Stimulated activated naive CD8-positive, alpha-beta T cell treated with anti-CD3 and anti-CD28 coated beads, Interleukin-15, amount 100 ng/mL, for 72 hours (primary cell): Measurements from ENCODE around the gene LMBRD2.
"Not testable (repeated sequence)": the region's sequence is repeated elsewhere in the genome, so short reads cannot be mapped to it uniquely, and the experiment has no call there.

Experiments
- ATAC-seq: fragments of 150-1000 bp; cut with Tn5 transposase; 2 replicates; pipeline ENCODE4 v1.10.0; 2021; ENCODE audit warnings: mild to moderate bottlenecking, moderate library complexity
- DNase-seq, 2 donors: peaks; one replicate each; pipeline ENCODE4 v3.0.0; 2021 to 2022
- H3K27ac Mint-ChIP-seq, 2 donors: one replicate each; pipeline ENCODE4 v1.8.0; 2022; ENCODE audit warnings: mild to moderate bottlenecking in 2 of 2, mixed read lengths in 2 of 2, moderate library complexity in 2 of 2
- H3K27me3 Mint-ChIP-seq: one replicate; pipeline ENCODE4 v1.8.0; 2022; ENCODE audit warnings: mixed read lengths
- H3K4me1 Mint-ChIP-seq: one replicate; pipeline ENCODE4 v1.8.0; 2022; ENCODE audit warnings: mild to moderate bottlenecking, mixed read lengths
- H3K4me3 Mint-ChIP-seq, 2 donors: one replicate each; pipeline ENCODE4 v1.8.0; 2022; ENCODE audit warnings: mild to moderate bottlenecking in 2 of 2, mixed read lengths in 2 of 2, moderate library complexity in 1 of 2
- H3K9me3 Mint-ChIP-seq, 2 donors: one replicate each; pipeline ENCODE4 v1.8.0; 2022; ENCODE audit warnings: mixed read lengths in 2 of 2

The LMBRD2 gene

DNA sequence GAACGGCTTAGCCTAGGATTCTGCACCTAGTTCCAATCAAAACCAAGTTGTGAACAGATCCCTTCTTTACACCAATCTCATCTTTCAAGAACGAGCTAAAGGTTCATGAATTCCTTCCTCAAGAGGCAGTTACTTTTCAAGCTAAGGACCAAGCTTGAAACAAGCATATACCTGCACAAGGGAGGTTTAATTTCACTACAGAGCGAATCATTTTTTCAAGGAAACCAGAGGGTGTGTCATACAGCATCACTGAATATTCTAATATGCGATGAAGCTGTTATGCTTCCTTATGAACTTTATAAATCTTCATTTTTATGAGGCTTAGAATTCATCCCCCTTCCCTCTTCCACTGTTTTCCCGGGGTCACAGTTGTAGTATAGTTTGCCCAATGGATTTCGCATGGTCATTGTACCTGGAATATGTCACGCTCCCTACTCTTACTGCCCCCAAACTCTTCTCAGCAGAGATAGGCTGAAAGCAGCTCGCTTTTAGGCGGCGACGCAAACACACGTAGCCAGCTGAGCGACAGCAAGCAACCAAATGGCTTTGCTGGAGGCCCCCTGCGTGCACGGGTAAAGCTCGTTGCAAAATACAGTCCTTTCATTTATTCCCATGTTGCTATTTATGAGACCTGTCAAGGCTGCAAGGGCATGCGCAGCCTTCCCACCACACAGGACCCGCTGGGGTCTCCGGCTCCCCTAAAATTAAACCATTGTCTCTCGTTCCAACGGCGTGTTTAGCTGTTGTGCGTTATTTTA, 832 bp downstream of the LMBRD2 start:
- DNase-seq = peak; percentile 52 to 60
- Mint-ChIP-seq H3K4me1 (peaks cover 71% of the 10 kb centered on the region), H3K27ac (peak overlapping the region; percentile 93 to 97), H3K9me3 (no peaks in the 10 kb centered on the region), H3K27me3 (no peaks in the 10 kb centered on the region), H3K4me3 (peak overlapping the region; percentile 91 to 97)
- ATAC-seq = peak; percentile 53

DNA sequence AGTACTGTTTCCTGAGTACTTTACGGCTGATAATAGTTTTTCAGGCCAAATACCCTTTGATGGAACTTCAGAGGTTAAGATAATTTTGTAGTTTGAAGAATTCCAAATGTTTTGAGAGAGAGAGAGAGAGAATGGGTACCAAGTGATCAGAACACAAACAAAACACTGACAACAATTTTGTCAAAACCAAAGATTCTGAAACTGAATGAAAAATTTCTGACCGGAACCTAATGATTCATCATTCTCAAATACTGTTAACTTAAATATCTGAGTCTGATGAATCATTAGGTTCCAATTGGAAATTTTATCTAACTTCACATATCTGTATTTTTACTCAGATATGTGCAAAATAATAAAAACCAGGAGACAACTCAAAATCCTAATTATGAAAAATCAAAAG, 4.0 kb downstream of the LMBRD2 start:
- Mint-ChIP-seq H3K27ac (no peak overlapping the region), H3K4me1 (peaks cover 51% of the 10 kb centered on the region), H3K9me3 (no peaks in the 10 kb centered on the region), H3K4me3 (peak overlapping the region in 1 of 2 donors; percentile 56), H3K27me3 (no peaks in the 10 kb centered on the region)
- no peak for ATAC-seq
- DNase-seq = no peak

DNA sequence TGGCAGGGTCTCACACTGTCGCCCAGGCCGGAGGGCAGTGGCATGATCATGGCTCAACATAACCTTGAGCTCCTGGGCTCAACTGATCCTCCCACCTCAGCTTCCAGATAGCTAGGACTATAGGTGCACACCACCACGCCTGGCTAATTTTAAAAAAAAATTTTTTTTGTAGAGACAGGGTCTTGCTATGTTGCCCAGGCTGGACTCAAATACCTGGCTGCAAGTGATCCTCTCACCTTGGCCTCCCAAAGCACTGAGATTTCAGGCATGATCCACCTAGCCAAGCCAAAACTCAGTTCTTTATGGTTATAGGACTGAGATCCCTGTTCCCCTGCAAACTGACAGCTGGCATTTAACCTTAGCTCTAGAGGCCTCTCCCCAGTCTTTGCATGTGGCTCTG, 5.3 kb downstream of the LMBRD2 start:
- Mint-ChIP-seq H3K4me3 (no peak overlapping the region), H3K27ac (no peak overlapping the region), H3K9me3 (no peaks in the 10 kb centered on the region), H3K27me3 (no peaks in the 10 kb centered on the region), H3K4me1 (peaks cover 49% of the 10 kb centered on the region)
- ATAC-seq (no peak), DNase-seq (no peak)

DNA sequence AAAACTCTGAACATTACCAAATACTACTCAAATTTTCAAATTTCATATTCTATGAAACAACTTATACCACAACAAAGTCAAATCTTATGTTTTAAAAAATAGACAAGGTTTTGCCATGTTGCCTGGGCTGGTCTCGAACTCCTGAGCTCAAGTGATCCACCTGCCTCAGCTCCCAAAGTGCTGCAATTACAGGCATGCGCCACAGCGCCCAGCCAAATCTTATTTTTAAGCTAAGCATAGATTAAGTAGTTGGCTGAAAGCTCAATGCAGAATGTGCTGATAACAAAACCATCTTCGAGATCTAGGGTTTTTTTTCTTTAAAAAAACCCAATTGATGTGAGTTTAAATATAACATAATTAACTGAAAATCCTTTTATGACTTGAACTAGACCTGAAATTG, 6.4 kb downstream of the LMBRD2 start:
- Mint-ChIP-seq H3K4me3 (no peak overlapping the region), H3K27me3 (no peaks in the 10 kb centered on the region), H3K4me1 (peaks cover 41% of the 10 kb centered on the region), H3K27ac (no peak overlapping the region), H3K9me3 (peaks cover 0 to 5% of the 10 kb centered on the region in 2 donors)
- DNase-seq (no peak), ATAC-seq (no peak)

DNA sequence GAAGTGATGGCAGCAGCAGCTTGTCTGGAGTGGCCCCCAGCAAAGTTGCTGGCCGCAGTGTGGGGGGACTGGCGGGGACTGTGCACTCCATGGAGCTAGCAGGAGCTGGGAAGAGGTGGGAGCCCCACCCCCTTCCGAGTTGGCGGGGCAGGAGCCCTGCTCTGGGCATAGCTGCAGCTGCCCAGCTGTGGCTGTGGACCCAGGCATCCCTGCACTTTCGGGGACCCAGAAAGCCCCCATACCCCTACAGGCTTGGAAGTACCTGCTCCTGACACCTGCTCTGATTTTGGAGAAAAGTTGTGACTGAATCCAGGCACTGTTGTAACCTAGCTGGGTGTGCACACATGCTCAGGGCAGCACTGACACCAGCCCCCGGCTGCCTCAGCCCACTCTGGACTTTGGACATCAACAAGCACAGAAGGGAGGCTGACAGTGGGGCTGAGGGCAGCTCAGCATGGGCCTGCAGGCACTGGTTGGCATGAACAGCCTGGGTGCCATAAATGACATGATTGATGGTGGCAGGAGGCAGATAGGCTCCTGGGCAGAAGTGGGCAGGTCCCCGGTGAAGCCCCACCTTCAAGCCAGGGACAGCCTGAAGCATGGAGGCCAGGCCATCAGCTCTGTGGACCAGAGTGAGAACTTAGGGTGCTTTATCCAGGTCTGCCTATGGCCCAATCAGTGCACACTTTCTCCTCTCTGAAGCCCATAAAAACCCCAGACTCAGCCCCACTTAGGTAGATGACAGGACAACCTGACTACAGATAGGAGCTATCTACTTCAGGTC, 12.6 kb downstream of the LMBRD2 start:
- no peak overlapping the region for H3K27ac Mint-ChIP-seq
- ATAC-seq (peak; percentile 28), DNase-seq (no peak)
- no peak overlapping the region for H3K4me3 Mint-ChIP-seq
- H3K27me3 Mint-ChIP-seq = no peaks in the 10 kb centered on the region
- H3K9me3 Mint-ChIP-seq = peaks cover 0 to 16% of the 10 kb centered on the region in 2 donors
- H3K4me1 Mint-ChIP-seq = no peaks in the 10 kb centered on the region

DNA sequence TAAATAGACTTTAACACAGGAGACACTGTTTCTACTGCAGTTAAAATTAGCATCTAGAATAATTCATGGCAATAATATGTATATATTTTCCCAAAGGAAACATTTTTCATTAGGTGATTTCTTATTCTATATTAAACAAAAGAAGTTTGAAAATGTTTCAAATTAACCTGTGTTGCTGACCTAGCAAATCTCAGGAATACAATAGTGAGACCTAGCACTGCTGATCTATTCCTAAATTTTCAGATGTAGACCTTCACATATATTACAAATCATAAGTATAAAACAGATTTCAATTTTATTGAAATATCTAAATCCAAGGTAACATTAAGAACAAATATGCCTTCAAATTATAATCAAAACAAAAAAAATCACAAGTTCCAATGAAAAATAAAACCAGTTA, 15.1 kb downstream of the LMBRD2 start:
- Mint-ChIP-seq H3K4me3 (no peak overlapping the region), H3K9me3 (peaks cover 0 to 16% of the 10 kb centered on the region in 2 donors), H3K27me3 (no peaks in the 10 kb centered on the region), H3K27ac (no peak overlapping the region), H3K4me1 (no peaks in the 10 kb centered on the region)
- no peak for DNase-seq
- no peak for ATAC-seq

- H3K4me3 Mint-ChIP-seq = no peak overlapping the region
- peaks cover 0 to 16% of the 10 kb centered on the region in 2 donors for H3K9me3 Mint-ChIP-seq
- ATAC-seq (no peak), DNase-seq (no peak)
- no peak overlapping the region for H3K27ac Mint-ChIP-seq
- H3K4me1 Mint-ChIP-seq = no peaks in the 10 kb centered on the region
- H3K27me3 Mint-ChIP-seq = no peaks in the 10 kb centered on the region
These were observed 15.7 kb downstream of the LMBRD2 start for GRCh38 chr5:36135988-36136387.

- not testable (repeated sequence) for H3K27me3 Mint-ChIP-seq, H3K27ac Mint-ChIP-seq, ATAC-seq, DNase-seq, H3K4me3 Mint-ChIP-seq, H3K4me1 Mint-ChIP-seq
- H3K9me3 Mint-ChIP-seq = peaks cover 6 to 12% of the 10 kb centered on the region in 2 donors
These were observed 18.7 kb downstream of the LMBRD2 start for GRCh38 chr5:36133009-36133408.

DNA sequence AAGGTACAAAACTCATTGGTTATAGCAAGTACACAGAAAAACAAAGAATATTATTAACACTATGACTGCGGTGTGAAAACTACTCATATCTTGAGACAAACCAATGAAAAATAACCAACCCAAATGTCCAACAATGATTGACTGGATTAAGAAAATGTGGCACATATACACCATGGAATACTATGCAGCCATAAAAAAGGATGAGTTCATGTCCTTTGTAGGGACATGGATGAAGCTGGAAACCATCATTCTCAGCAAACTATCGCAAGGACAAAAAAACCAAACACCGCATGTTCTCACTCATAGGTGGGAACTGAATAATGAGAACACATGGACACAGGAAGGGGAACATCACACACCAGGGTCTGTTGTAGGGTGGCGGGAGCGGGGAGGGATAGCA, 22.0 kb downstream of the LMBRD2 start:
- peaks cover 6 to 12% of the 10 kb centered on the region in 2 donors for H3K9me3 Mint-ChIP-seq
- not testable (repeated sequence) for ATAC-seq, H3K4me3 Mint-ChIP-seq, H3K4me1 Mint-ChIP-seq, H3K27me3 Mint-ChIP-seq, H3K27ac Mint-ChIP-seq, DNase-seq

DNA sequence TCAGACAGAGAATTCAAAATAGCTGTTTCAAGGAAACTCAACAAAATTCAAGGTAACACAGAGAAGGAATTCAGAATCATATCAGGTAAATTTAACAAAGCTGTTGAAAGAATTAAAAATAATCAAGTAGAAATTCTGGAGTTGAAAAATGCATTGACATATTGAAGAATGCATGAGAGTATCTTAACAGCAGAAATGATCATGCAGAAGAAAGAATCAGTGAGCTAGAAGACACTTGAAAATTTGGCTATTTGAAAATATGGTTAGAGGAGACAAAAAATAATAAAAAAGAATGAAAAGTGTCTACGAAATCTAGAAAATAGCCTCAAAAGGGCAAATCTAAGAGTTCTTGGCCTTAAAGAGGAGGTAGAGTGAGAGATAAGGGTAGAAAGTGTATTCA, 22.9 kb downstream of the LMBRD2 start:
- Mint-ChIP-seq H3K4me1 (peaks cover 8% of the 10 kb centered on the region), H3K27me3 (no peaks in the 10 kb centered on the region), H3K9me3 (peaks cover 6 to 12% of the 10 kb centered on the region in 2 donors), H3K4me3 (no peak overlapping the region), H3K27ac (no peak overlapping the region)
- no peak for DNase-seq
- ATAC-seq = no peak

DNA sequence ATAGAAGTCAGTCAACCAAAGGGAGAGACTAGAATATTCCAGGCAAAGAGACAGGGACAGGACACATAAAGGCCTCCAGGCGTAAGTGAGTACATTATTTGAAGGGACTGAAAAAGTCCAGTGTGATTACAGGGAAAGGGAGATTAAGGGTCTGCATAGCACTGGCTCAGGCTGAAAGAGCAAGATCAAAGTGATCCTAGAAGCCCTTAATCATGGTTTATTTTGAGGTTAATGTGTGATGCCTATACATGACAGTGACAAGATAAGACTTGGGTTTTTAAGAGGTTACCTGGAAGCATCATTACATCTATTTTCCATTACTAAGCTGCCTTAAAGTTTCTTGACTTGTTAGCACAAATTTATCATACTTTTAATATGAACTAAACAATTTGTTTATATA, 25.8 kb downstream of the LMBRD2 start:
- Mint-ChIP-seq H3K4me1 (peaks cover 8% of the 10 kb centered on the region), H3K4me3 (no peak overlapping the region), H3K9me3 (peaks cover 6 to 12% of the 10 kb centered on the region in 2 donors), H3K27me3 (no peaks in the 10 kb centered on the region), H3K27ac (peak overlapping the region in 1 of 2 donors; percentile 73)
- ATAC-seq = peak; percentile 54
- DNase-seq = no peak

DNA sequence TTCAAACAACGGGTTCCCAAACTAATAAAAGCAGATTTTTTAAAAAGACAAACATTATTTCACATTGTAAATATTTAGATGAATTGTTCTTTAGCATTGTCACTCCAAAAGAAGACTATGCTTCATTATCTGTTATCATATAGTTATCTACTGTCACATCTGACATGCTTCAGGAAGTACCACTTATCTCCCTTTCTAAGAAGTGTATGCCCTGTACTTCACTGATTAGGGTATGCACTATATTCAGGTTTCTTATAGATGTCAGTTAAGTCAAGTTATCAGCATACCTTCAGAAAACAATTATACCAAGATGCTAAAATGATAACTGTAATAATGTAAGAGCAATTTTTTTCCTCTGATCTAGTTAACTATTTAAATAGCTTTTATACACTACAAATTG, 40.4 kb downstream of the LMBRD2 start:
- no peak for ATAC-seq
- no peak overlapping the region for H3K27ac Mint-ChIP-seq

DNA sequence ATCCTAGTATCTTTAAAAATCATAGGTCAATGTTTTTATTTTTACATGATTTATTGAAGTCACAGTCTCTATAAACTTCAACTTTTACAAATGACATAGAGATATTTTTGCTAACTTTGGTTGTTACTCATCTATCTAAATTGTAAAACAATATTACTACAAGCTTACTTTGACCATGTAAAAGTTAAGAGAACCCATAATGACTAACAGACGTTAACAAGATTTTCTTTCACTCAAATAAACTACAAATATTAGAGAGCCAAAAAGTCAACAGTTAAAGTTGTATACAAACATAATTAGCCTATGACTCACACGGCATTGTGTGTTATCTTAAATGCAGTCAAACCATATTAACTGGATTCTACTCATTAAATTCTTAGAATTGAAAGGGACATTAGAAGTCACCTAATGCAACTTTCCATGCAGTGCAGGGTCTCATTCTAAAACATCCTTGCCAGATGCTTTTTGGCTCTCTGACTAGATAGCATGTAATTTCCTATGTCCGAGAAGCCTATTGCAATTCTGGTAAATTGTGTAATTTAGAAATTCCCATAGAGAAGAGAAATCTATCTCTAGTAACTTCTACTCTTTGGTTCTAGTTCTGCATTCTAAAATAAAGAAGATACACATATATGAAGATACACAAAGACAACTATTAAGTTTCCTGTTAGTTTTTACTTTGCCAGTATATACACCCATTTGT, 42.8 kb downstream of the LMBRD2 start:
- no peaks in the 10 kb centered on the region for H3K27me3 Mint-ChIP-seq
- no peak for ATAC-seq
- H3K27ac Mint-ChIP-seq = no peak overlapping the region
- H3K4me3 Mint-ChIP-seq = no peak overlapping the region
- no peak for DNase-seq
- no peaks in the 10 kb centered on the region for H3K4me1 Mint-ChIP-seq
- no peaks in the 10 kb centered on the region for H3K9me3 Mint-ChIP-seq

More for the DNA sequence above, 40.4 kb downstream of the LMBRD2 start:
- H3K9me3 Mint-ChIP-seq = no peaks in the 10 kb centered on the region
- H3K27me3 Mint-ChIP-seq = no peaks in the 10 kb centered on the region
- no peak overlapping the region for H3K4me3 Mint-ChIP-seq
- H3K4me1 Mint-ChIP-seq = no peaks in the 10 kb centered on the region
- no peak for DNase-seq

GRCh38 chr5:36105819-36106218, 45.9 kb downstream of the LMBRD2 start:
- no peak for ATAC-seq
- DNase-seq = no peak
- Mint-ChIP-seq H3K4me3 (no peak overlapping the region), H3K4me1 (no peaks in the 10 kb centered on the region), H3K27me3 (no peaks in the 10 kb centered on the region), H3K27ac (no peak overlapping the region), H3K9me3 (no peaks in the 10 kb centered on the region)

DNA sequence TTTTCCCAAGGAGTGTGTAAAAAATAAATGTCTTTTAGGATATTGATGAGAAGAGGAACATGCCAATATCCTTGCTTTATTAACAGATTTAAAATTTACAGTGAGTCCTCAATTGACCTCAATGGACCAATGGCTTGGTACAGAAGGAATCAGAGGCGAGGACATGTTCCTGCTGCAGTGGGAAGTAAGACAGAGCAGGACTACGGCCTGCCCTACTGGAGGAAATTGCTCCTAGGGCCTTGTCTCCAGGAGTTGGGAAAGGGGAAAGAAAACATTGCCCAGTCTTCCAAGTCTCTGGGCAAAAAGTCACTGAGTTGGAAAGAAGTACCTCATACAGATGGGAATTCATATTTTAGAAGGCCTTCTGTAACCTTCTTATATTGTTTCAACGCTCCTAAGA, 51.9 kb downstream of the LMBRD2 start:
- ATAC-seq = no peak
- no peak for DNase-seq
- Mint-ChIP-seq H3K4me3 (no peak overlapping the region), H3K27ac (no peak overlapping the region), H3K4me1 (no peaks in the 10 kb centered on the region), H3K9me3 (no peaks in the 10 kb centered on the region), H3K27me3 (no peaks in the 10 kb centered on the region)

DNA sequence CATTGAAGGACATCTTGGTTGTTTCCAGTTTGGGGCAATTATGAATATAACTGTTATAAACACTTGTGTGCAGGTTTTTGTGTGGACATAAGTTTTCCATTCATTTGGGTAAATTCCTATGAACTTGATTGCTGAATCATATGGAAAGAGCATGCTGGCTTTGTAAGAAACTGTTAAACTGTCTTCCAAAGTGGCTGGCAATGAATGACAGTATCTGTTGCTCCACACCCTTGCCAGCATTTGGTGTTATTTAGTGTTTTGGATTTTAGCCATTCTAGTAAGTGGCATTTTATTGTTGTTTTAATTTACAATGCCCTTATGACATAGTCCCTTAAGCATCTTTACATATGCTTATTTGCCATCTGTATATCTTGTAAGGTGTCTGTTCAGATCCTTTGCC, 55.2 kb downstream of the LMBRD2 start:
- DNase-seq (no peak), ATAC-seq (no peak)
- H3K27ac Mint-ChIP-seq = no peak overlapping the region
- H3K27me3 Mint-ChIP-seq = no peaks in the 10 kb centered on the region
- H3K4me1 Mint-ChIP-seq = no peaks in the 10 kb centered on the region
- peaks cover 0 to 7% of the 10 kb centered on the region in 2 donors for H3K9me3 Mint-ChIP-seq
- H3K4me3 Mint-ChIP-seq = no peak overlapping the region
